DMS153 treated with DMSO at 0.1 percent for 48 hours (cell line): ENCODE data around the gene FAM124A.
"Not testable (repeated sequence)": the region's sequence is repeated elsewhere in the genome, so short reads cannot be mapped to it uniquely, and the experiment has no call there.

Experiments
- DNase-seq: peaks from one replicate; lab custom pipeline; 2025; ENCODE audit not compliant: unreplicated experiment; lab: John Stamatoyannopoulos, UW

The FAM124A gene

GRCh38 chr13:51269039-51269438 is 46.8 kb downstream of the FAM124A start:
- DNase-seq, result no peak

GRCh38 chr13:51270623-51271415 is 48.6 kb downstream of the FAM124A start:
- no peak for DNase-seq

GRCh38 chr13:51271528-51272085 is 49.4 kb downstream of the FAM124A start:
- DNase-seq, result no peak

- DNase-seq, result no peak
Observed at GRCh38 chr13:51275101-51275500, 52.9 kb downstream of the FAM124A start.

GRCh38 chr13:51276636-51277035 is 54.4 kb downstream of the FAM124A start:
- DNase-seq, result no peak

- DNase-seq, result no peak
Observed at GRCh38 chr13:51277928-51278327, 55.7 kb downstream of the FAM124A start.

- no peak for DNase-seq
Observed at GRCh38 chr13:51278426-51279130, 56.4 kb downstream of the FAM124A start.

GRCh38 chr13:51280379-51280940 is 58.3 kb downstream of the FAM124A start:
- DNase-seq, result no peak

GRCh38 chr13:51282322-51282721 is 60.1 kb downstream of the FAM124A start:
- no peak for DNase-seq

GRCh38 chr13:51282923-51283322 is 60.7 kb downstream of the FAM124A start:
- not testable (repeated sequence) for DNase-seq

- no peak for DNase-seq
Observed at GRCh38 chr13:51283371-51283770, 61.2 kb downstream of the FAM124A start.

GRCh38 chr13:51284339-51284738 is 62.1 kb downstream of the FAM124A start:
- no peak for DNase-seq

GRCh38 chr13:51286135-51287002 is 64.2 kb downstream of the FAM124A start:
- peak; percentile 49 for DNase-seq

GRCh38 chr13:51287758-51288157 is 65.6 kb downstream of the FAM124A start:
- DNase-seq, result no peak

- not testable (repeated sequence) for DNase-seq
Observed at GRCh38 chr13:51288254-51288653, 66.1 kb downstream of the FAM124A start.

GRCh38 chr13:51291341-51291740 is 69.1 kb downstream of the FAM124A start:
- DNase-seq, result no peak

GRCh38 chr13:51292000-51292565 is 69.9 kb downstream of the FAM124A start:
- DNase-seq, result no peak

- no peak for DNase-seq
Observed at GRCh38 chr13:51297556-51297955, 75.4 kb downstream of the FAM124A start.

GRCh38 chr13:51298812-51299211 is 76.6 kb downstream of the FAM124A start:
- DNase-seq, result no peak

GRCh38 chr13:51303063-51303552 is 80.9 kb downstream of the FAM124A start:
- DNase-seq, result no peak
